Activated CD4-positive, CD25-positive, alpha-beta regulatory T cell treated with anti-CD3 and anti-CD28 coated beads, Interleukin-2, amount 50 U/mL, for 16 hours (primary cell): ENCODE measurements around the gene RPS19BP1.

Experiments used
- DNase-seq: peaks from one replicate; pipeline ENCODE4 v3.0.0-alpha.2; 2020; ENCODE audit warnings: low read depth, low spot score

RPS19BP1 gene, protein sequence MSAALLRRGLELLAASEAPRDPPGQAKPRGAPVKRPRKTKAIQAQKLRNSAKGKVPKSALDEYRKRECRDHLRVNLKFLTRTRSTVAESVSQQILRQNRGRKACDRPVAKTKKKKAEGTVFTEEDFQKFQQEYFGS

DNA sequence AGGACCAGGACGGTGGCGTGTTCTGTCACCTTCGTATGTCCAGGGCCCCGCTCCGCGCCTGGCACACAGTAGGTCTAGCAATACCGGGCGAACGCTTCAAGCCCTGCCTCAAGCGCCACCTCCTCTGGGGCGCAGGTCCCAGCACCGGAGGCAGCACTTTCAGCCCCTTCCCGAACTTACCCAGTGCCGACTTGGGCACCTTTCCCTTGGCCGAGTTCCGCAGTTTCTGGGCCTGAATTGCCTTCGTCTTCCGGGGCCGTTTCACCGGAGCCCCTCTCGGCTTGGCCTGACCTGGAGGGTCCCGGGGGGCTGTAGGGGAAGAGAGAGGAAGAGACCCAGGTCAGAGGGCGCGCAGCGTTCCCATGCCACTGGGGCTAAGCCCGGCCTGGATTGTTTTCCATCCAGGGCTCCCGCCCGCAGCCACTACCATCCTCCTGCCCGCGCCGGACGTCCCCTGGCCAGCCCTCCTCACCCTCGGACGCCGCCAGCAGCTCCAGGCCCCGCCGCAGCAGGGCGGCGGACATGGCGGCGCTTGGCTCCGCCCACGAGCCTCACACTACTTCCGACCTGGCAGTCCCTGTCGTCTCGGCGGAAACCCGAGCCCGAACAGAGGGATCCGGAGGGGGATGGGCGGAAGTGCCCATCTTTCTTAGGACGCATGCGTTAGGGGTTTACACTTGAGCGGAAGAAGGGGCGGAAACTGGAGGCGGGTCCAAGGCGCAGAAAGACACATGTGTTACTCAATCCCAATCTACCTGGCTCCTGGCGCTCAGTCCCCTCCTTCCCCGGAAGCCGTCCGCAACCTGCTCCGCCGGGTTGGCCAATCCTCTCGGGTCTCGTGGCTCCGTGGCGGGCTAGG lies at the start of gene RPS19BP1:
TSS of gene RPS19BP1 (minus strand) at position 534 of the 859 bp plus-strand sequence. CDS start at position 524, 10 bp downstream.
- DNase-seq, result peak; percentile 99

DNA sequence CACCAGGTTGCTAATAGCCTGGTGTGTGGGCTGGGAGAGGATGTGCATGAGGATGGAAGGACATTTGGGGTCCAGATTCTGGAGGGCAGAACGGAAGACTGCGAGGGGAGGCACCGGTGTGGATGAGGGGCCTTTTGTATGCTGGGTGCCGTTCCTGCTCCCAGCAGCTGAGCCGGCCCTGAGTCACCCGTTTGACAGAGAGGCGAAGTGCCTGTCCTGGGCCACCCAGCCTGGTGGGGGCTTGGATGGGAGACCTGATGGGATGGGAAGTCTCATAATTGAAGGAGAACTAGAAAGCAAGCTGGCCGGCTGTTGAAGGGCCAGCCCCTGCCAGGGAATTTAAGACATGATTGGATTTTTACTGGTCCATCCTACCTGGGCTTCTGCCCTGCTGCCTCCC lies 48.8 kb upstream of the RPS19BP1 start:
- DNase-seq, result no peak

DNA sequence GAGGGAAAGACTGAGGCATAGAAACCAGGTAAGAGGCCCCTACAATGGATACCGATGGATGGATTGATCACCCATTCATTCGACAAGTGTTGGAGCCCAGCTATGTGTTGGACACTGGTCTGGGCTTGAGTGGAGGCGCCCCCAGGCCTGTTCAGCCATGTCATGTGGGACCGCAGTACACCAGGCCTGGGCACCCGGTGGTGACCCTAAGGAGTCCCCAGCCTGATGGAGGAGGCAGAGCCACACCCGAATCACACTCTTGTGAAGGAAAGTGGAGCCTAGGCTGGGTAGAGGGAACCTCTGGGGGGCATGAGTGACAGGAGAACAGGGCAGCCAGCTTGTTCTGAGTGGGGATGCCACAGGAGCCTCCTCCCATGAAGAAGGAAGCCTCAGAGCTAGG lies 48.2 kb upstream of the RPS19BP1 start:
- DNase-seq, result no peak

DNA sequence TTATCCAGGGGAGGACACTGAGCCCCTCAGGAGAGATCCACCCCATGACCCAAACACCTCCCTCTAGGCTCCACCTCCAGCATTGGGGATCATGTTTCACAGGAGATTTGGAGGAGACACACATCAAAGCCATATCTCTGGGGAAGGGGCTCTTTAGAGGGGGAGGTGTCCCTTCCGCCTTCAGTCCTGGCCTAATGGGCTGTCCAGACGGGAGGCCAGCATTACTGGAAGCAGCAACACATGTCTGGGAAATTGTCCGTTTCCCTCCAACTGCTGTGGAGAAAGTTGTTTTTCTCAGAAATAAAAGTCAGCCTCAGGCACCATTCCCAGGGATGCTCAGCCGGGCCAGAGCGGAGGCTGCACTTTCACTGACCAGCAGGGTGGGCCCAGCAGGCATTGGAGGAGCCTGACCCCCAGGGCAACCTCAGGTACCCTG lies 47.5 kb upstream of the RPS19BP1 start:
- DNase-seq, result no peak

DNA sequence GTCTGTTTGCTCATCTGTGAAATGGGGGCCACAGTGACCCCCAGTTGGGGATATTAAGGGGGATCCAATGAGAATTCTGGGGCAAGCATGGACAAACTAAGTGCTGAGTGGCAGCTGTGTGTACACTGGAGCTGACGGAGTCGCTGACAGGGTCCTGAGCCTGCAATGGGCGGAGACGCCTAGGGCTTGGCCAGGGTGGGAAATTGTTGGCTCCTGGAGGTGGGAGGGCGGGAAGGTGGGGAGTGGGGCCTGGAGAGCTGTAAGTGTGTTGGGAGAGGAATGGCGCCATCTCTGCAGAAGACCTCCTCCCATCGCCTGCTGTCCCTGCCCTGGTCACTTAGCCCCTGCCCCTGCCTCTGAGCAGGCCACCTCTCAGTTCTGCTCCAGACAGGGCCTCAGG lies 45.4 kb upstream of the RPS19BP1 start:
- no peak for DNase-seq

DNA sequence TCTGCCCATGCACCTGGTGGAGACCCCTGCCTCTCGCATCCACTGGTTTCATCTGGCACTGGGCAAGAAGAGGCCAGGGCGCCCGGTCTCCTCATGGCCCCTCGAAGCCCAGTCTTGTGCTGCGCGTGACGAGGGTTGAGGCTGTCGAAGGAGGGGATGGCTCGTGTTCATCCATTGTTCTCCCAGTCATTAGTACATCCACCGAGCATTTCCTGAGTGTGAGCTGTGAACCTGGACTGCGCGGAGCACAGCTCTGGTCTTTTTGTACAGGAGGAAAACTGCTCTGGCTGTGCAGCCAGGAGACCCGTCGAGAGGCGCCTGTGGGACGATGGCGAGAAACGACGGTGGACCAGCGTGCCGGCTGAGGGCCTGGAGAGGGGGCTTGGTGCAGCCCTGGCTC lies 44.8 kb upstream of the RPS19BP1 start:
- no peak for DNase-seq

DNA sequence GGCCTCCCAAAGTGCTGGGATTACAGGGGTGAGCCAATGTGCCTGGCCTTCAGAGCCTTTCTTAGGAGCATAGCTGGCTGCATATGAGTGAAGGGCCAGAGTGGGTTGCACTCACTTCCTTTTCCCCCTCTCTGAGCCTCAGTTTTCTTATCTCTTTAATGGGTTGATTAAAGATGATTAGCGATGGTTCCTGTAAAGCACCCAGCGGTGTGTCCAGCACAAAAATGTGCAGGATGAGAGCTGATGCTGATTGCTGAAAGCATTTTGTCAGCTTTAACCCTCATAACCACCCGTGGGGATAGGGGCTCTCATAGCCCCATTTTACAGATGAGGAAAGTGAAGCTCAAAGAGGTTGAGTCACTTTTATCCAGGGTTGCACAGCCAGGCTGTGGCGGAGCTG lies 43.5 kb upstream of the RPS19BP1 start:
- DNase-seq, result no peak

DNA sequence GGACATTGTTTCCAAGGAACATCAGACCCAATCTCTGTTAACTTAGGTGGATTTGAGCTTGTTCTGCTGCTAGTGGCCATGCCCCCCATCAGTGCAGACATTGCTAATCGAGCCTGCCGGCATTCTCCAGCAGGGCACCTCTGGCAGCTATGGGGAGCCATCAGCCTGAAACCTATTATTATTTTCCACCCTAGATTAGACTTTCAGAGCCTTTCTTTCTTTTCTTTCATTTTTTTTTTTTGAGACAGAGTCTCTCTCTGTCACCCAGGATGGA lies 42.9 kb upstream of the RPS19BP1 start:
- DNase-seq, result no peak

DNA sequence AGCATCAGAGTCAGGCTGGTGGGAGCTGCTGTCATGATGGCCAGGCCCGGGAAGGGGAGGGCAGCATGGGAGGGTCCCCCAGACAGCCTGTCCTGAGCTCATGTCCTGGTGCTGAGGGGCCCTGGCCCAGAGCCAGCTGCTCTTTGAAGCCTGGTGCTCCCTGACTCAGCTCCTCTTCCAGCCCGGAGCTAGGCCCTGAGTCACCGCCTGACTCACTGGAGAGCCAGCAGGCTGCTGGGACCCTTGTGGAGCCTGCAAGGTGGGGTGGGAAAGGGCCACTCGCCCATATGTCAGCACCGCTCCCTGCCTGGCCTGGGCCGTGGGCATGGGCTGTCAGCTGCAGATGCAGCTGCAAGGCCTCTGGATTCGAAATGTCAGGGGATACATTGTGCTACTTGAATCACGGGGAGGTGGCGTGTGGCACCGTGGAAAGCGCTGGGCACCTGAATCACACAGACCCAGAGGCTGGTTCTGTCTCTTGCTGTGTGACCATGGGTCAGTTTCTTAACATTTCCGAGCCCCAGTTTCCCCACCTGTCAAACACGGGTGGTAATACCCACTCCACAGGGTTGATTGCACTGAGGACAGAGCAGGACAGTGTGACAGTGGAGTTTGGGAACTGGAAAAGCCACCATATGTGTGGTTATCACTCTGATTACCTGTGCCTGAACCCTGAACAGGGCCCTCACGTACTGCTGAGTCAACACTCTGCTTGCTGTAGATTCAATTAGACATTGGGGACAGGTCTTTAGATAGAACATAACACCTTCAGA lies 42.4 kb upstream of the RPS19BP1 start:
- DNase-seq, result no peak

DNA sequence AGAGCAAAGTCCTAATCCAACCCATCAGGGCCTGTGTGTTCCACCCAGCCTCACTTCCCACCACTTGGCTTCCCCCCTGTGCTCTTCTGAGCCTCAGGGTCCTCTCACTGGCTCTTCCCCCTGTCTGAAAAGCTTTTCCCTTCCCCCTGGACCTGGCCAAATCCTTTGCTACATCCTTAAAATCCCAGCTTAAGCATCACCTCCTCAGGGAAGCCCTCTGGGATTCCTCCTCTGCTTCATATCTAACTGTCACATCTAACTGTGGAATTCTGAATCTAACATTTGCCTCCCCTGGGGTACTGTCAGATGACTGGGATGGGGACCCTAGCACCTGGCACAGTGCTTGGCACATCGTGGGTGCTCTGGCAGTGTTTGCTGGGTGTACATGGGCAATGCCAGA lies 39.0 kb upstream of the RPS19BP1 start:
- DNase-seq, result no peak

DNA sequence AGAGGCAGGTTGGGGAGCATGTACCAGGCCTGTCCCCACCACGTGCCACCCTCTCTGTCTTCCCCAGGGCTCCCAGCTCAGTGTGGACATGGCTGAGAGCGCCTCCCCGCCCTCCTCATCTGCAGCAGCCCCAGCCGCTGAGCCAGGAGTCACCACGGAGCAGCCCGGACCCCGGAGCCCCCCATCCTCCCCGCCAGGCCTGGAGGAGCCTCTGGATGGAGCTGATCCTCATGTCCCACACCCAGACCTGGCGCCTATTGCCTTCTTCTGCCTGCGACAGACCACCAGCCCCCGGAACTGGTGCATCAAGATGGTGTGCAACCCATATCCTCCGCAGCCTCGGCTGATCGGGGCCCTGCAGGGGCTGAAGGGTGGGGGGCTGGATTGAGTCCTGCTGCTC lies 38.1 kb upstream of the RPS19BP1 start, which contains the start of gene CACNA1I:
TSS of gene CACNA1I (plus strand) at position 89 of the 400 bp plus-strand sequence. CDS start at position 89, 0 bp downstream.
- DNase-seq, result no peak

DNA sequence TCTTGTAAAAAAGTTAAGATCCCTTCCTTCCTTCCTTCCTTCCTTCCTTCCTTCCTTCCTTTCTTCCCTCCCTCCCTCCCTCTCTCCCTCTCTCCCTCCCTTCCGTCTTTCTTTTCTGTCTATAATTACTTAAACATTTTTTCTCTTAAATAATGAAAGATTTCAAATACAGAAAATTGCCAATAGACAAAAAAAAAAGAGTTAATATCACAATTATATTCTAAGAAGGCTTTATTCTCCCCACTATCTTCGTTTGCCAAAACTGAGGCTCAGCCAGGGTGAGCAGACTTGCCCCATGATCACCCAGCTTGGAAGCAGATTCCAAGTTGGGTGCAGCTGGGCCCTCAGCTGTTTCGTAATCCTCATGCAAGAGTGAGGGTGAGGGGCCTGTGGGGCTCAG lies 37.7 kb upstream of the RPS19BP1 start:
- DNase-seq, result no peak

DNA sequence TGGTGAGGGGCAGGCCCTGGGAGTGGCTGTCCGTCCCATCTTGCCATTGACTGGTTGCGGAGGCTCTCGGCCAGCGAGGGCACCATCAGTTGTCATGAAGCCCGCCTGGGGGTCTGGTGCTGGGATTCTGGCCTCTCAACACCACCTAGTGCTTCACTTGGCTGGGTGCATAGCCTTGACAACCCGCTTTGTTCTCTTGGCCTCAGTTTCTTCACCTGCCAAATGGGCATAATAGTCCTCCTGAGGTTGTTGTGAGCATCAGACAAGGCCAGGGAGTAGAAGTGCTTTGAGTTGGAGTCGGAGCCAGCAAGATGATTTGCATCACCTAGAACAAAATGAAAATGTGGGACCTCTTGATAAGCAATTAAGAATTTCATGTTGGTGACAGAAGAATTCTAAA lies 36.5 kb upstream of the RPS19BP1 start:
- DNase-seq, result no peak

DNA sequence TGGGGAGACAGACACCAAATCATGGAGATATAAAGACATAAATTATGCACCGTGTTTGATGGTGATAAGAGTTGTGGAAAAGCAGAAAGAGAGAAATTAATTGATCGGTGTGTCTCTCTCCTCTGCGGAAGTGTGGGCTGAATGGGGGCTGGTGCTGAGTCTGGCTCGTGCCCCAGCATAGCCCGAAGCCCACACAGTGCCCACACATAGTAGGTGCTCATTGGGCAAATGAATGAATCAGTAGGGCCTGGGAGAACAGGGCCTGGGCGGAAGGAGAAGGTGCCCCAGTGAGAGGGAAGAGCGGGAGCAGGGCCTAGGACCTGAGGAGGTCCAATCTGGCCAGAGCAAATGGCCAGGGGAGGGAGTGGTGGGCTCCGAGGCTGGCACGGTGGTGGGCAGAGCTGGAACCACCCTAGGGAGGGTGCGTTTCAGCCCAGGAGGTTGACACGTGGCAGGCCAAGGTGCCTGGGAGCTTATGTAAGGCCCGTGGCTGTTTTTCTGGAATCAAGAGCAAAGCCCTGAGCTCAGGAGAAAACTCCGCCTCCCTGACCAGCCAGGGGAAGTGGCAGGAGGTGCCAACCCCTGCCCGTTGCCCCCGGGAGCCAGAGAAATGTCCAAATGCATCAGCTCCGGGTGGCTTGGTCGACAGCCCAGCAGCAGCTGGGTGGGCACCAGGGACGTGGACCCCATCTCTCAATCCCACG lies 35.9 kb upstream of the RPS19BP1 start:
- DNase-seq, result no peak

DNA sequence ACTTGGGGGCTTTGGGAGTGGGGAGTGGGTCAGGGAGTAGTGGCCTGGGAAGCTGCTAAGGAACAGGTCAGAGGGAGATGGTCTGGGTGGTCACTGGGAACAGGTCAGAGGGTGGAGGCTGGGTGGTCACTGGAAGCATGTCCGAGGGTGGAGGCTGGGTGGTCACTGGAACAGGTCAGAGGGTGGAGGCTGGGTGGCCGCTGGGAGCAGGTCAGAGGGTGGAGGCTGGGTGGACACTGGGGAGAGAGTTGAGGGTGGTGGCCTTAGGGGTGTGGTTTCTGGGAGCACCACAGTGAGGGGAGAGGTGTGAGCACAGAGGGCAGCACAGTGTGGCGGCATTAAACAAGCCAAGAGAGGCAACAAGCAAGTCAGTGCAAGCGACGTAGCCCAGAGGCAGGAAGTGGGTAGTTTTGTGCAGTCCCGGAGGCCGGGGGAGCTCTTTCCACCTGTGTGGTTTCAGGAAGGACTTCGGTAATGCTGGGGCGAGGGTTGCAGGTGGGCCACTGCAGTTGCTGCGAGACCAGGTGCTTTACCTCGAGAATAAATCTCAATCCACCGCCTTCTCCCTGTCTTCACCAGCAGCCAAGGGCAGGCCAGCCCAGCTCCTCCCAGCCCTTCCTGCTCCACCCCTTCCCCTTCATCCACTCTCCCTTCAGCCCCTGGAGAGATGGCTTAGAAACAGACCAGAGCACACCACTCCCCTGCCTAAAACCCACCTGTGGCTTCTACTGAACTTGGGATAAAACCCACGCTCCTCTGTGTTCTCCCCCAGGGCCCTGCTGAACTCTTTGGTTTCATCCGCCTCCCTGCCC lies 34.8 kb upstream of the RPS19BP1 start:
- no peak for DNase-seq

DNA sequence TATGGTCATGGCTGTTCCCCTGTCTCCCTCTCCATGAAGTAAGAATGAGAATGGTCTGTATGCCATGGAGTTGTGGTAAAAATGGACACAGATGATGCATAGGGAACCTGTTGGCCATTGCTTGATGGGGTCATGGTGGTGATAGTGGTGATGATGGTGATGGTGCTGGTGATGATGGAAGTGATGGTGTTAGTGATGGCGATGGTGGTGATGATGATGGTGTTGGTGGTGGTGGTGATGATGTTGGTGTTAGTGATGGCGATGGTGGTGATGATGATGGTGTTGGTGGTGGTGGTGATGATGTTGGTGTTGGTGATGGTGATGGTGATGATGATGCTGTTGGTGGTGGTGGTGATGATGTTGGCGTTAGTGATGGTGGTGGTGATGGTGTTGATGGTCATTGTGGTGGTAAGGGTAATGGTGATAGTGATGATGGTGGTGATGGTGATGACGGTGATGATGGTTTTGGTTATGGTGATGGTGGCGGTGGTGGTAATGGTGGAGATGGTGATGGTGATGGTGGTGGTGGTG lies 32.9 kb upstream of the RPS19BP1 start:
- no peak for DNase-seq

DNA sequence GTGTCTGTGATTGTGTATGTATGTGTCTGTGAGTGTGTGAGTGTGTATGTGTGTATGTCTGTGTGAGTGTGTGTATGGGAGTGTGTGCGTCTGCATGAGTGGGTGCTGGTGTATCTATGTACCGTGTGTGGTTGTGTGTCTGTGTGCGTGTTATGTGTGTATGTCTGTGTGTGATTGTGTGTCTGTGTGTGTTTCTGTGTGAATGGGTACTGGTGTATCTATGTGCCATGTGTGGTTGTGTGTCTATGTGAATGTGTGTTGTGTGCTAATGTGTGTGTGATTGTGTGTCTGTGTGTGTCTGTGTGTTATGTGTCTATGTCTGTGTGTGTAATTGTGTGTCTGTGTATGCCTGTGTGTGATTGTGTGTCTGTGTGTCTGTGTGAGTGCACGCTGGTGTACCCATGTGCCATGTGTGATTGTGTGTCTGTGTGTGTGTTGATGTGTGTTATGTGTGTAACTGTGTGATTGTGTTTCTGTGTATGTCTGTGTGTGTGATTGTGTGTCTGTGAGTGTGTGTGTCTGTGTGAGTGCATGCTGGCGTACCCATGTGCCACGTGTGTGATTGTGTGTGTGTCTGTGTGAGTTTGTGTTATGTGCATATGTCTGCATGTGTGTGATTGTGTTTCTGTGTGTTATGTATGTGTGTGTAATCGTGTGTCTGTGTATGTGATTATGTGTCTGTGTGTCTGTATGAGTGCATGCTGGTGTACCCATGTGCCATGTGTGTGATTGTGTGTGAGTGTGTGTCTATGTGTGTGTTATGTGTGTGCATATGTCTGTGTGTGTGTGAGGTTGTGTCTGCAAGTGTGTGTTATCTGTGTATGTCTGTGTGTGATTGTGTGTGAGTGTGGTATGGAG lies 31.3 kb upstream of the RPS19BP1 start:
- DNase-seq, result no peak

DNA sequence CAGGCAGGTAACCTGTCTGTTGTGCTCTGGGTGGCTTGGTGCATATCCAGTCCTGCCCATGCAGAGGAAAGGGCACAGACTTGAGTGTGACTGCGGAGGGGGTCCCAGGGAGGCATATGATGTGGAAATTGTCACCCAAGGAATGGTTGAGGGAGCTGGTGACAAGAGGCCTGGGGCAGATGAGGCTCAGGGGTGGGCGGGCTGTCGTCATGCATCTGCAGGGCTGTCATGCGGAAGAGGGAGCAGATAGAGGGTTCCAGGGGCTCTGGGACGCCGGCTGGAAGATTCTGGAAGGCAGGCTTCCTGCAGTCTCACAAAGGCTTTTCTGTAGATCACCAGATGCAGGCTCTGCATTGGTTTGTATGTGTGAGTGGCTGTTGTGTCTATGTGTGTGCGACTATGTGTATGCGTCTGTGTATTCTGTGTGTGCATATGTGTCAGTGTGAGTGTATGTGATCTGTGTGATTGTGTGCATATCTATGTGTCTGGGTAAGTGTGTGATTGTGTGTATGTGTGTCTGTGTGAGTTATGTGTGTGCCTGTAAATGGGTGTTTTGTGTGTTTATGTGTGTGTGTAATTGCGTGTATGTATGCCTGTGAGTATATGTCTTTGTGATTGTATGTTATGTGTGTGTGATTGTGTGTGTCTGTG lies 30.4 kb upstream of the RPS19BP1 start:
- no peak for DNase-seq

DNA sequence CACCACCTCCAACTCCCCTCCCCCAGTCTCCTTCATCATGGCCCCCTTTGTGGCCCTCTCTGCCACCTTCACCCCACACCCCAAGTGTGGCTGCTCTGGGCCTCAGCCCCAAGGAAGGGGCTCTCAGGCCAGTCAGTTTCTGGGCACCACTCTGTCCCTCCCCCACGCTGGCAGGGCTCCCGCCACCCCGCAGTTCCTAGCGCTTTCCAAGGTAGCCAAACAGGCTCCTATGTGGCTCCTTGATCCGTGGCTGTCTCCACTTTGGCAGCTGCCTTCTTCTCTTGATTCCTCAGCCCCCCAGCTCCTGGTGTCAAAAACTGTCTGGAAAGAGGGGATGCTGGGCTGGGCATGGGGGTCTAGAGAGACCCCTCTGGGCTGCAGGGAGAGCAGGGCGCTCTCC lies 27.6 kb upstream of the RPS19BP1 start:
- DNase-seq, result no peak
